HepG2 (cell line): ENCODE data around the gene SLC16A3. TPM values are rescaled to one million over a fixed set of nuclear protein-coding genes. Genes with fewer than 3 reads are reported as not detected.
A peak's percentile ranks its signal among the peaks of the same experiment; 100 is the strongest.

Experiments
- LBX2 ChIP-seq: sonication (generic); formaldehyde crosslinking; IDR thresholded peaks from 2 replicates; pipeline ENCODE4 v1.5.0; 2020; ENCODE audit warnings: missing genetic modification reagents, mild to moderate bottlenecking, borderline replicate concordance
- NBN ChIP-seq: fragments of 450-650 bp; conservative IDR thresholded peaks from 2 replicates; pipeline ENCODE4 v1.6.1; 2017
- PAX8 ChIP-seq: sonication (generic); formaldehyde crosslinking; IDR thresholded peaks from 2 replicates; pipeline ENCODE4 v1.8.0; 2022; ENCODE audit warnings: mild to moderate bottlenecking, missing genetic modification reagents, borderline replicate concordance
- RXRA ChIP-seq: sonication (generic); formaldehyde crosslinking; IDR thresholded peaks from 2 replicates; pipeline ENCODE4 v1.5.1; 2020; ENCODE audit warnings: missing genetic modification reagents
- ZBTB20 ChIP-seq: sonication (generic); formaldehyde crosslinking; IDR thresholded peaks from 2 replicates; pipeline ENCODE4 v1.8.1; 2023; ENCODE audit warnings: missing genetic modification reagents, low read depth, mild to moderate bottlenecking, borderline replicate concordance
- ZNF574 ChIP-seq: sonication (generic); formaldehyde crosslinking; IDR thresholded peaks from 2 replicates; pipeline ENCODE4 v1.4.0; 2020; ENCODE audit warnings: missing genetic modification reagents
- ZNF75D ChIP-seq: sonication (generic); formaldehyde crosslinking; IDR thresholded peaks from 2 replicates; pipeline ENCODE4 v1.8.1; 2023; ENCODE audit warnings: missing genetic modification reagents, mild to moderate bottlenecking, borderline replicate concordance
- polyA plus RNA-seq, 8 experiments: library from polyadenylated mRNA; depleted of rRNA in 3 of 8; stranded (reverse) in 7 of 8; unstranded in 1 of 8; fragments of >200 nt; fragmentation: Illumina TruSeq in 4 of 8; extraction: Trizol in 4 of 8; gene quantifications; 2 replicates each; pipeline versions ENCODE4 v1.2.1 to v1.2.3, GENCODE V29; 2011 to 2016; ENCODE audit warnings: low read depth in 4 of 8, missing spikeins in 1 of 8, mixed read lengths in 1 of 8; ENCODE audit not compliant: insufficient read depth in 1 of 8
- total RNA-seq, 5 experiments: library from RNA; depleted of rRNA; stranded (reverse); fragments of >200 nt; fragmentation: Illumina TruSeq; extraction: Trizol; gene quantifications; 2 replicates each; pipeline ENCODE4 v1.2.3, GENCODE V29; 2016; ENCODE audit warnings: low read depth in 1 of 5
- TF ChIP-seq, protein P1 (sequence below): sonication (generic); formaldehyde crosslinking; IDR thresholded peaks from 2 replicates; pipeline ENCODE4 v1.4.0; 2020; ENCODE audit warnings: missing genetic modification reagents
- TF ChIP-seq, protein P2 (sequence below), 2 experiments: sonication (generic) in 1 of 2; formaldehyde crosslinking in 1 of 2; IDR thresholded peaks; 2 replicates each; pipeline versions ENCODE4 v1.4.0 to v1.6.1; 2016 to 2020; ENCODE audit warnings: borderline replicate concordance in 1 of 2, low read depth in 1 of 2, mild to moderate bottlenecking in 1 of 2, missing genetic modification reagents in 1 of 2

SLC16A3 gene
- total and polyA plus RNA-seq, 2 of the 13 experiments (the other 11 are each of a cell fraction or from before 2014, with no cell fraction given): 242 to 349 TPM

- TF ChIP-seq LBX2 (CRISPR knock-in tag) (peak; percentile 23; the same call in 1 of the 2 replicates), NBN (no peak), RXRA (peak; percentile 6; the same call in 1 of the 2 replicates), ZNF75D (CRISPR knock-in tag) (no peak), ZNF574 (CRISPR knock-in tag) (peak; percentile 55), PAX8 (CRISPR knock-in tag) (0 out of 2 replicates have a peak, but pooled peaks have one; percentile 38), ZBTB20 (CRISPR knock-in tag) (peak; percentile 69; the same call in 1 of the 2 replicates)
- TF ChIP-seq, protein P1, sequence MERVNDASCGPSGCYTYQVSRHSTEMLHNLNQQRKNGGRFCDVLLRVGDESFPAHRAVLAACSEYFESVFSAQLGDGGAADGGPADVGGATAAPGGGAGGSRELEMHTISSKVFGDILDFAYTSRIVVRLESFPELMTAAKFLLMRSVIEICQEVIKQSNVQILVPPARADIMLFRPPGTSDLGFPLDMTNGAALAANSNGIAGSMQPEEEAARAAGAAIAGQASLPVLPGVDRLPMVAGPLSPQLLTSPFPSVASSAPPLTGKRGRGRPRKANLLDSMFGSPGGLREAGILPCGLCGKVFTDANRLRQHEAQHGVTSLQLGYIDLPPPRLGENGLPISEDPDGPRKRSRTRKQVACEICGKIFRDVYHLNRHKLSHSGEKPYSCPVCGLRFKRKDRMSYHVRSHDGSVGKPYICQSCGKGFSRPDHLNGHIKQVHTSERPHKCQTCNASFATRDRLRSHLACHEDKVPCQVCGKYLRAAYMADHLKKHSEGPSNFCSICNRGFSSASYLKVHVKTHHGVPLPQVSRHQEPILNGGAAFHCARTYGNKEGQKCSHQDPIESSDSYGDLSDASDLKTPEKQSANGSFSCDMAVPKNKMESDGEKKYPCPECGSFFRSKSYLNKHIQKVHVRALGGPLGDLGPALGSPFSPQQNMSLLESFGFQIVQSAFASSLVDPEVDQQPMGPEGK (CRISPR knock-in tag): peak; percentile 95
- TF ChIP-seq, protein P2, sequence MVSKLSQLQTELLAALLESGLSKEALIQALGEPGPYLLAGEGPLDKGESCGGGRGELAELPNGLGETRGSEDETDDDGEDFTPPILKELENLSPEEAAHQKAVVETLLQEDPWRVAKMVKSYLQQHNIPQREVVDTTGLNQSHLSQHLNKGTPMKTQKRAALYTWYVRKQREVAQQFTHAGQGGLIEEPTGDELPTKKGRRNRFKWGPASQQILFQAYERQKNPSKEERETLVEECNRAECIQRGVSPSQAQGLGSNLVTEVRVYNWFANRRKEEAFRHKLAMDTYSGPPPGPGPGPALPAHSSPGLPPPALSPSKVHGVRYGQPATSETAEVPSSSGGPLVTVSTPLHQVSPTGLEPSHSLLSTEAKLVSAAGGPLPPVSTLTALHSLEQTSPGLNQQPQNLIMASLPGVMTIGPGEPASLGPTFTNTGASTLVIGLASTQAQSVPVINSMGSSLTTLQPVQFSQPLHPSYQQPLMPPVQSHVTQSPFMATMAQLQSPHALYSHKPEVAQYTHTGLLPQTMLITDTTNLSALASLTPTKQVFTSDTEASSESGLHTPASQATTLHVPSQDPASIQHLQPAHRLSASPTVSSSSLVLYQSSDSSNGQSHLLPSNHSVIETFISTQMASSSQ (IDR thresholded peaks at IDR 0.05; ENCODE audit: low read depth): no peak
- TF ChIP-seq, protein P2 (CRISPR knock-in tag; IDR thresholded peaks at IDR 0.05; ENCODE audit: borderline replicate concordance): peak; percentile 77; the same call in 1 of the 2 replicates
Measured at GRCh38 chr17:82242977-82243647, 14.3 kb downstream of the SLC16A3 start (continued).
